Measurements from ENCODE around the gene KRT222.

The KRT222 gene

DNA sequence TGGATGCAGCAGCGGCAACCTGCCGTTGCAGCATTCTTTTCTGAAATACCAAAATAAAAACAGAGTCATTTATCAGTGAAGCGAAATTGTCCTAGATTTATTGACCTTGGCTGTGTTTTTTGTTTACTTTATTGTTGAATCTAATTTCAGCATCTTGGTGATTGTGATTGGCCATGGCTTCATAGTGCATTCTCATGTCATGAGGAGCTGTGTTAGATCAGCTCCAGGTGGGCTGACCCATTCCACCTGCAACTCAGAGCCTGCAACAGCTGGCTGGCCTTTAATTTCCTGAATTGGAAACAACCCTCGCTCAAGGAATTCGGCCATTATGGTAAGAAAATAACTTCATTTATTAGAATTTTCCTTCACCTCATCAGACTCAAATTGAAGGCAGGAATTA is 22.1 kb upstream of the KRT222 start:
- H3K4me3 ChIP-seq (IDR thresholded peaks at IDR 0.05; ENCODE audit: insufficient read depth, low read depth, low read length), result no peak overlapping the region
- no peaks in the 10 kb centered on the region for H3K79me2 ChIP-seq (ENCODE audit: insufficient read depth, low read depth)
- no peak overlapping the region for H2AFZ ChIP-seq (ENCODE audit: low read depth)
- TF ChIP-seq, protein P1, sequence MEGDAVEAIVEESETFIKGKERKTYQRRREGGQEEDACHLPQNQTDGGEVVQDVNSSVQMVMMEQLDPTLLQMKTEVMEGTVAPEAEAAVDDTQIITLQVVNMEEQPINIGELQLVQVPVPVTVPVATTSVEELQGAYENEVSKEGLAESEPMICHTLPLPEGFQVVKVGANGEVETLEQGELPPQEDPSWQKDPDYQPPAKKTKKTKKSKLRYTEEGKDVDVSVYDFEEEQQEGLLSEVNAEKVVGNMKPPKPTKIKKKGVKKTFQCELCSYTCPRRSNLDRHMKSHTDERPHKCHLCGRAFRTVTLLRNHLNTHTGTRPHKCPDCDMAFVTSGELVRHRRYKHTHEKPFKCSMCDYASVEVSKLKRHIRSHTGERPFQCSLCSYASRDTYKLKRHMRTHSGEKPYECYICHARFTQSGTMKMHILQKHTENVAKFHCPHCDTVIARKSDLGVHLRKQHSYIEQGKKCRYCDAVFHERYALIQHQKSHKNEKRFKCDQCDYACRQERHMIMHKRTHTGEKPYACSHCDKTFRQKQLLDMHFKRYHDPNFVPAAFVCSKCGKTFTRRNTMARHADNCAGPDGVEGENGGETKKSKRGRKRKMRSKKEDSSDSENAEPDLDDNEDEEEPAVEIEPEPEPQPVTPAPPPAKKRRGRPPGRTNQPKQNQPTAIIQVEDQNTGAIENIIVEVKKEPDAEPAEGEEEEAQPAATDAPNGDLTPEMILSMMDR (conservative IDR thresholded peaks at IDR 0.05; ENCODE audit: low read depth, low read length), result no peak
- no peaks in the 10 kb centered on the region for H4K20me1 ChIP-seq (ENCODE audit: insufficient read depth)
- H3K4me1 ChIP-seq (ENCODE audit: low read depth, poor library complexity, severe bottlenecking), result no peaks in the 10 kb centered on the region
- no peak overlapping the region for H3K9ac ChIP-seq
- no peaks in the 10 kb centered on the region for H3K36me3 ChIP-seq (ENCODE audit: insufficient read depth)
- no peak overlapping the region for H3K27ac ChIP-seq
- H3K4me2 ChIP-seq, result no peak overlapping the region
- H3K27me3 ChIP-seq (ENCODE audit: insufficient read depth, low read depth), result no peaks in the 10 kb centered on the region

DNA sequence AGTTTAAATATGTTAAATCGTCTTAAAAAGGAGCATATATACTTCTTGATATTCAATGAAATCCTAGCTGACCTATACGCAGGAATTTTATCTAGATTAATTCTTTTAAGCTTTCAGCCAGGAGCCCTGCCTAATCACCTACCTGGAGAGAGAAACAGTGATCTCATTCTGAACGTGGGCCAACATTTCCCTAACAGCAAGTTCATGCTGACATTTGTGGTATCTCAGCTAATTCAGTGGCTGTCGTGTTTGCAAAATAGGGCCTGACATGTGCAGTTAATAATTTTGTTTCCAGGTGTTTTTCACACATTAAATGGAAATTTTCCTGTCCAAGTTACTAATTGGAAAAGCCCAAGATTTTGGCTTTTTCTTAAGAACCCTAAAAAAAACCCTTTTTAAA is 21.2 kb upstream of the KRT222 start:
- H3K79me2 ChIP-seq (ENCODE audit: insufficient read depth, low read depth), result no peaks in the 10 kb centered on the region
- no peaks in the 10 kb centered on the region for H4K20me1 ChIP-seq (ENCODE audit: insufficient read depth)
- no peaks in the 10 kb centered on the region for H3K36me3 ChIP-seq (ENCODE audit: insufficient read depth)
- H3K4me2 ChIP-seq, result no peak overlapping the region
- no peaks in the 10 kb centered on the region for H3K4me1 ChIP-seq (ENCODE audit: low read depth, poor library complexity, severe bottlenecking)
- H2AFZ ChIP-seq (ENCODE audit: low read depth), result no peak overlapping the region
- H3K9ac ChIP-seq, result no peak overlapping the region
- no peaks in the 10 kb centered on the region for H3K27me3 ChIP-seq (ENCODE audit: insufficient read depth, low read depth)
- TF ChIP-seq, protein P1 (conservative IDR thresholded peaks at IDR 0.05; ENCODE audit: low read depth, low read length), result no peak
- H3K4me3 ChIP-seq (IDR thresholded peaks at IDR 0.05; ENCODE audit: insufficient read depth, low read depth, low read length), result no peak overlapping the region
- H3K27ac ChIP-seq, result no peak overlapping the region

DNA sequence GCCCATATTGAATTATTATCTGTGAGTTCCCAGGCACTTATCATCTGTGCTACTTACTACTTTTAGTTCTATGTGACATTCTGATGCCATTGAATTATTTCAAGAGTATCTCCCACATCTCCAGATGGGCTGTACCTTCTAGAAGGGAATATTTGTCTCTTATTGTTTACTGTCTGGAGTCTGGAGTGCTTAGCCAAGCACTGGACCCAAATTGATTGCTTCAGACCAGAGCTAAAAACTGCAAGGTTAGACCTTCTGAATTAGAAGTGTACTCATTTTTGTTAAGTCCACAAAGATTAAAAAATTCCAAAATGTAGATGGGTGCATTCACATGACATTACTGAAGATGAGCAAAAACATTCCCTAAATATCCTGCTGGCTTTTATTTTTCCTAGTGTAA is 16.0 kb upstream of the KRT222 start:
- Histone ChIP-seq H3K9ac (no peak overlapping the region), H3K27ac (no peak overlapping the region), H4K20me1 (ENCODE audit: insufficient read depth) (no peaks in the 10 kb centered on the region), H2AFZ (ENCODE audit: low read depth) (no peak overlapping the region), H3K4me3 (IDR thresholded peaks at IDR 0.05; ENCODE audit: insufficient read depth, low read depth, low read length) (no peak overlapping the region), H3K4me1 (ENCODE audit: low read depth, poor library complexity, severe bottlenecking) (no peaks in the 10 kb centered on the region), H3K4me2 (no peak overlapping the region), H3K36me3 (ENCODE audit: insufficient read depth) (no peaks in the 10 kb centered on the region), H3K27me3 (ENCODE audit: insufficient read depth, low read depth) (no peaks in the 10 kb centered on the region), H3K79me2 (ENCODE audit: insufficient read depth, low read depth) (no peaks in the 10 kb centered on the region)
- TF ChIP-seq, protein P1 (conservative IDR thresholded peaks at IDR 0.05; ENCODE audit: low read depth, low read length), result no peak

DNA sequence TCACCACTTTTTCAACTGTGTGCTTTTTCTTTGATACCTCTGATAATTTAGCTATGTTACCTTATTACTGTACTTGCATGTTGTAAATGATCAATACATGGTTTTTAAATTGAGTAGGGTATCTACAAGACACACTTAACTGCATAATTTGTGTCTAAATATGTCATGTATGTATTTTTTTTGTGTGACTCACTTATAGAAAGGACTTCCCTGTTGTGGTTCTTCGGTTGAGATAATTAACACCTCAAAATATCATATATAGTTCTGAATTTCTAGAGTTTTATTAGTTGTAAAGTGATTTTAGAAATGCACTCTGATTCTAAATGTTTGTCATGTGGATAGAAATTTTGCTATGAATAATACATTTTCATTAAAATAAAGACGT is 14.5 kb upstream of the KRT222 start:
- Histone ChIP-seq H4K20me1 (ENCODE audit: insufficient read depth) (no peaks in the 10 kb centered on the region), H3K4me1 (ENCODE audit: low read depth, poor library complexity, severe bottlenecking) (no peaks in the 10 kb centered on the region), H3K4me2 (no peak overlapping the region), H2AFZ (ENCODE audit: low read depth) (no peak overlapping the region), H3K79me2 (ENCODE audit: insufficient read depth, low read depth) (no peaks in the 10 kb centered on the region), H3K36me3 (ENCODE audit: insufficient read depth) (no peaks in the 10 kb centered on the region), H3K27me3 (ENCODE audit: insufficient read depth, low read depth) (no peaks in the 10 kb centered on the region), H3K9ac (no peak overlapping the region), H3K4me3 (IDR thresholded peaks at IDR 0.05; ENCODE audit: insufficient read depth, low read depth, low read length) (no peak overlapping the region), H3K27ac (no peak overlapping the region)
- TF ChIP-seq, protein P1 (conservative IDR thresholded peaks at IDR 0.05; ENCODE audit: low read depth, low read length), result no peak
